ENCODE results near the gene C4BPA. TPM values are rescaled to one million over a fixed set of nuclear protein-coding genes. Genes with fewer than 3 reads are reported as not detected.

C4BPA gene
- not detected in 2 replicates for total RNA-seq (2014; rRNA removed; shearing (Covaris generic); ENCODE audit: low replicate concordance)

- no peak for DNase-seq
- Histone ChIP-seq H3K27me3 (no peaks in the 10 kb centered on the region), H3K9me3 (no peaks in the 10 kb centered on the region), H3K4me3 (no peak within 1 kb of the TSS), H3K36me3 (no peaks in the 10 kb centered on the region)
These were observed at the start of gene C4BPA for GRCh38 chr1:207103892-207104373. Gene C4BPA, plus strand, starts transcription at chr1:207104233. Its CDS starts 8,793 bp downstream, at chr1:207113026.

GRCh38 chr1:207054491-207054890, 49.5 kb upstream of the C4BPA start:
- DNase-seq = no peak
- H3K27me3 ChIP-seq = no peaks in the 10 kb centered on the region
- H3K4me3 ChIP-seq = no peak overlapping the region
- H3K9me3 ChIP-seq = no peaks in the 10 kb centered on the region
- peaks cover 3% of the 10 kb centered on the region for H3K36me3 ChIP-seq

- DNase-seq = no peak
- H3K27me3 ChIP-seq = no peaks in the 10 kb centered on the region
- H3K4me3 ChIP-seq = no peak overlapping the region
- no peaks in the 10 kb centered on the region for H3K36me3 ChIP-seq
- no peaks in the 10 kb centered on the region for H3K9me3 ChIP-seq
These were observed 48.5 kb upstream of the C4BPA start for GRCh38 chr1:207055386-207056001.

- H3K36me3 ChIP-seq = no peaks in the 10 kb centered on the region
- H3K27me3 ChIP-seq = no peaks in the 10 kb centered on the region
- DNase-seq = no peak
- H3K9me3 ChIP-seq = no peaks in the 10 kb centered on the region
- H3K4me3 ChIP-seq = no peak overlapping the region
These were observed 47.4 kb upstream of the C4BPA start for GRCh38 chr1:207056673-207057072.

- H3K36me3 ChIP-seq = no peaks in the 10 kb centered on the region
- DNase-seq = no peak
- H3K27me3 ChIP-seq = no peaks in the 10 kb centered on the region
- no peaks in the 10 kb centered on the region for H3K9me3 ChIP-seq
- no peak overlapping the region for H3K4me3 ChIP-seq
These were observed 45.8 kb upstream of the C4BPA start for GRCh38 chr1:207058252-207058651.

- DNase-seq = no peak
- H3K4me3 ChIP-seq = no peak overlapping the region
- no peaks in the 10 kb centered on the region for H3K27me3 ChIP-seq
- no peaks in the 10 kb centered on the region for H3K36me3 ChIP-seq
- H3K9me3 ChIP-seq = no peaks in the 10 kb centered on the region
These were observed 44.9 kb upstream of the C4BPA start for GRCh38 chr1:207058878-207059867.

- no peak for DNase-seq
- H3K27me3 ChIP-seq = no peaks in the 10 kb centered on the region
- no peaks in the 10 kb centered on the region for H3K36me3 ChIP-seq
- no peak overlapping the region for H3K4me3 ChIP-seq
- H3K9me3 ChIP-seq = no peaks in the 10 kb centered on the region
These were observed 44.2 kb upstream of the C4BPA start for GRCh38 chr1:207059881-207060280.

- Histone ChIP-seq H3K9me3 (no peaks in the 10 kb centered on the region), H3K27me3 (no peaks in the 10 kb centered on the region), H3K4me3 (no peak overlapping the region), H3K36me3 (no peaks in the 10 kb centered on the region)
- DNase-seq = no peak
These were observed 43.4 kb upstream of the C4BPA start for GRCh38 chr1:207060596-207060995.

- no peak overlapping the region for H3K4me3 ChIP-seq
- DNase-seq = no peak
- H3K36me3 ChIP-seq = no peaks in the 10 kb centered on the region
- no peaks in the 10 kb centered on the region for H3K27me3 ChIP-seq
- H3K9me3 ChIP-seq = no peaks in the 10 kb centered on the region
These were observed 42.0 kb upstream of the C4BPA start for GRCh38 chr1:207062058-207062457.

- Histone ChIP-seq H3K36me3 (no peaks in the 10 kb centered on the region), H3K4me3 (no peak overlapping the region), H3K9me3 (no peaks in the 10 kb centered on the region), H3K27me3 (no peaks in the 10 kb centered on the region)
- no peak for DNase-seq
These were observed 41.0 kb upstream of the C4BPA start for GRCh38 chr1:207063014-207063413.

- Histone ChIP-seq H3K4me3 (no peak overlapping the region), H3K36me3 (no peaks in the 10 kb centered on the region), H3K9me3 (no peaks in the 10 kb centered on the region), H3K27me3 (no peaks in the 10 kb centered on the region)
- no peak for DNase-seq
These were observed 39.5 kb upstream of the C4BPA start for GRCh38 chr1:207064561-207064960.

- no peaks in the 10 kb centered on the region for H3K27me3 ChIP-seq
- H3K36me3 ChIP-seq = no peaks in the 10 kb centered on the region
- no peak overlapping the region for H3K4me3 ChIP-seq
- no peak for DNase-seq
- H3K9me3 ChIP-seq = no peaks in the 10 kb centered on the region
These were observed 36.8 kb upstream of the C4BPA start for GRCh38 chr1:207067185-207067584.

GRCh38 chr1:207067665-207068064, 36.4 kb upstream of the C4BPA start:
- Histone ChIP-seq H3K9me3 (no peaks in the 10 kb centered on the region), H3K4me3 (no peak overlapping the region), H3K27me3 (no peaks in the 10 kb centered on the region), H3K36me3 (no peaks in the 10 kb centered on the region; the same call in 1 of the 2 replicates)
- DNase-seq = no peak

- DNase-seq = no peak
- Histone ChIP-seq H3K9me3 (no peaks in the 10 kb centered on the region), H3K4me3 (no peak overlapping the region), H3K36me3 (no peaks in the 10 kb centered on the region; the same call in 1 of the 2 replicates), H3K27me3 (no peaks in the 10 kb centered on the region)
These were observed 35.0 kb upstream of the C4BPA start for GRCh38 chr1:207069061-207069460.

- Histone ChIP-seq H3K4me3 (no peak overlapping the region), H3K27me3 (no peaks in the 10 kb centered on the region), H3K9me3 (no peaks in the 10 kb centered on the region), H3K36me3 (no peaks in the 10 kb centered on the region; the same call in 1 of the 2 replicates)
- no peak for DNase-seq
These were observed 34.1 kb upstream of the C4BPA start for GRCh38 chr1:207069858-207070506.

- Histone ChIP-seq H3K4me3 (no peak overlapping the region), H3K9me3 (no peaks in the 10 kb centered on the region), H3K27me3 (no peaks in the 10 kb centered on the region), H3K36me3 (no peaks in the 10 kb centered on the region; the same call in 1 of the 2 replicates)
- DNase-seq = no peak
These were observed 33.2 kb upstream of the C4BPA start for GRCh38 chr1:207070811-207071210.

GRCh38 chr1:207071426-207071825, 32.6 kb upstream of the C4BPA start:
- no peaks in the 10 kb centered on the region for H3K27me3 ChIP-seq

More at GRCh38 chr1:207071426-207071825, 32.6 kb upstream of the C4BPA start:
- Histone ChIP-seq H3K4me3 (no peak overlapping the region), H3K36me3 (no peaks in the 10 kb centered on the region; the same call in 1 of the 2 replicates), H3K9me3 (no peaks in the 10 kb centered on the region)
- no peak for DNase-seq
